SK-N-SH (cell line): Measurements from ENCODE around the gene STRIP2. TPM values are rescaled to one million over a fixed set of nuclear protein-coding genes. Genes with fewer than 3 reads are reported as not detected.

Experiments
- polyA plus RNA-seq, 3 experiments: library from polyadenylated mRNA; depleted of rRNA; stranded (reverse); fragments of >200 nt; gene quantifications; 2 replicates each; pipeline ENCODE4 v1.2.3, GENCODE V29; 2012
- small RNA-seq, 7 experiments: library from RNA; depleted of rRNA; stranded (forward); fragments of <200 nt; gene quantifications; one replicate each; pipeline ENCODE3, GENCODE V24; 2012

Gene STRIP2
- polyA plus RNA-seq, 1 of the 3 experiments (the other 2 are of a cell fraction), result 4.9 TPM

Small RNAs within 50 kb of the gene (small RNA-seq; reads per million reads assigned to genes)
- 0 reads per million in 7 experiments for gene AC009244.1
- gene RNU1-72P, result 0 to 0.52 (median 0) reads per million in 7 experiments
- gene SNRPGP3, result 0 reads per million in 7 experiments

Other genes starting within 250 kb of the STRIP2 start
- gene SMO, start 245.8 kb upstream of the STRIP2 start, polyA plus RNA-seq (2012; rRNA removed), result 34.5 and 37.0 TPM in 2 replicates
- gene AHCYL2, start 209.4 kb upstream of the STRIP2 start, polyA plus RNA-seq (2012; rRNA removed), result 20.4 and 29.9 TPM in 2 replicates
- 5.8 and 8.1 TPM in 2 replicates for gene SMKR1, start 68.1 kb downstream of the STRIP2 start, polyA plus RNA-seq (2012; rRNA removed)
- 10.9 and 16.9 TPM in 2 replicates for gene NRF1, start 177.3 kb downstream of the STRIP2 start, polyA plus RNA-seq (2012; rRNA removed)